Smooth muscle cell (in vitro differentiated cells): ENCODE results near the gene POLE2. TPM values are rescaled to one million over a fixed set of nuclear protein-coding genes. Genes with fewer than 3 reads are reported as not detected.

Experiments used
- DNase-seq: peaks from one replicate; lab custom pipeline; 2025; ENCODE audit not compliant: unreplicated experiment; lab: John Stamatoyannopoulos, UW
- H2AFZ ChIP-seq: fragments of 200-600 bp; sonication (generic); 2 replicates; pipeline ENCODE4 v1.6.0; 2016; ENCODE audit warnings: antibody characterized with exemption, low read depth, mild to moderate bottlenecking
- H3F3A ChIP-seq: fragments of 200-600 bp; sonication (generic); 2 replicates; pipeline ENCODE4 v1.6.0; 2017; ENCODE audit warnings: antibody characterized with exemption, low read depth
- H3K27ac ChIP-seq: fragments of 200-600 bp; sonication (generic); 2 replicates; pipeline ENCODE4 v1.5.1; 2016; ENCODE audit warnings: low read depth, mild to moderate bottlenecking
- H3K27me3 ChIP-seq: fragments of 200-600 bp; sonication (generic); 2 replicates; pipeline ENCODE4 v1.6.1; 2016; ENCODE audit warnings: low read depth, mild to moderate bottlenecking
- H3K36me3 ChIP-seq: fragments of 200-600 bp; sonication (generic); 2 replicates; pipeline ENCODE4 v1.5.1; 2016; ENCODE audit warnings: low read depth
- H3K4me1 ChIP-seq: fragments of 200-600 bp; sonication (generic); 2 replicates; pipeline ENCODE4 v1.5.1; 2016; ENCODE audit warnings: low read depth
- H3K4me2 ChIP-seq: fragments of 200-600 bp; sonication (generic); 2 replicates; pipeline ENCODE4 v1.6.0; 2016; ENCODE audit warnings: mild to moderate bottlenecking
- H3K4me3 ChIP-seq: fragments of 200-600 bp; sonication (generic); 2 replicates; pipeline ENCODE4 v1.5.1; 2016; ENCODE audit warnings: mild to moderate bottlenecking
- H3K79me2 ChIP-seq: fragments of 200-600 bp; sonication (generic); 2 replicates; pipeline ENCODE4 v1.6.0; 2016; ENCODE audit warnings: low read depth, mild to moderate bottlenecking
- H3K9ac ChIP-seq: fragments of 200-600 bp; sonication (generic); 2 replicates; pipeline ENCODE4 v1.6.0; 2016; ENCODE audit warnings: low read depth
- H3K9me3 ChIP-seq: fragments of 200-600 bp; sonication (generic); replicated peaks from 2 replicates; pipeline ENCODE4 v1.5.1; 2016; ENCODE audit warnings: low read depth
- H4K20me1 ChIP-seq: fragments of 200-600 bp; sonication (generic); 2 replicates; pipeline ENCODE4 v1.6.0; 2016; ENCODE audit warnings: low read depth
- CTCF ChIP-seq: fragments of 200-600 bp; sonication (generic); IDR thresholded peaks from 2 replicates; pipeline ENCODE4 v1.5.1; 2017; ENCODE audit warnings: borderline replicate concordance, mild to moderate bottlenecking, antibody characterized with exemption; ENCODE audit not compliant: insufficient read depth, poor library complexity, severe bottlenecking
- whole genome bisulfite sequencing: methylation state at CpG from one replicate; pipeline ENCODE4 v1.1.7; 2016; ENCODE audit warnings: low lambda C conversion rate; 5-methylcytosine and 5-hydroxymethylcytosine counted together
- polyA plus RNA-seq: library from polyadenylated mRNA; unstranded; fragments of >200 nt; fragmentation: Nextera tagmentation; extraction: Ambion mirVana; gene quantifications from 2 replicates; pipeline ENCODE4 v1.2.1, GENCODE V29; 2016
- total RNA-seq: library from RNA; depleted of rRNA; stranded (reverse); fragments of >200 nt; gene quantifications from 2 replicates; pipeline ENCODE4 v1.2.3, GENCODE V29; 2014

Gene POLE2
- total and polyA plus RNA-seq, 2 experiments from 2014 or later: 7.5 to 9.6 TPM

- Histone ChIP-seq H3K4me1 (peaks cover 9% of the 10 kb centered on the region), H3K27ac (peak overlapping the region; percentile 100), H3K36me3 (no peaks in the 10 kb centered on the region), H3K27me3 (no peaks in the 10 kb centered on the region), H3K4me2 (peak overlapping the region; percentile 100), H3F3A (peaks cover 12% of the 10 kb centered on the region), H3K79me2 (peaks cover 72% of the 10 kb centered on the region), H3K9me3 (no peaks in the 10 kb centered on the region), H2AFZ (peak overlapping the region; percentile 98), H3K9ac (peak overlapping the region; percentile 97), H4K20me1 (peaks cover 29% of the 10 kb centered on the region), H3K4me3 (peak overlapping the region; percentile 62)
- TF ChIP-seq CTCF: peak; percentile 85
- 1% methylated on average over 94 of the region's 101 CpGs for WGBS
- DNase-seq: peak; percentile 82
Measured at GRCh38 chr14:49633640-49634546, 54.1 kb downstream of the POLE2 start.

- Histone ChIP-seq H3K4me2 (peak overlapping the region; percentile 98), H2AFZ (no peak overlapping the region), H3K79me2 (peaks cover 60% of the 10 kb centered on the region), H3K9ac (no peak overlapping the region), H3K27ac (peak overlapping the region; percentile 15), H3K4me1 (peaks cover 26% of the 10 kb centered on the region), H3F3A (peaks cover 11% of the 10 kb centered on the region), H3K9me3 (no peaks in the 10 kb centered on the region), H3K4me3 (no peak overlapping the region), H3K27me3 (no peaks in the 10 kb centered on the region), H4K20me1 (peaks cover 49% of the 10 kb centered on the region), H3K36me3 (peaks cover 5% of the 10 kb centered on the region)
- 83% methylated on average over 6 of the region's 6 CpGs for WGBS
- no peak for TF ChIP-seq CTCF
- DNase-seq: no peak
Measured at GRCh38 chr14:49623941-49624839, 63.8 kb downstream of the POLE2 start.

- no peak for TF ChIP-seq CTCF
- H3K4me3 ChIP-seq: peak overlapping the region; percentile 91
- H3K4me2 ChIP-seq: peak overlapping the region; percentile 98
- H3K27ac ChIP-seq: no peak overlapping the region
- no peak overlapping the region for H2AFZ ChIP-seq
- 61% methylated on average over 3 of the region's 3 CpGs for WGBS
- H3K36me3 ChIP-seq: peaks cover 5% of the 10 kb centered on the region
- peaks cover 19% of the 10 kb centered on the region for H3F3A ChIP-seq
- no peaks in the 10 kb centered on the region for H3K9me3 ChIP-seq
- no peaks in the 10 kb centered on the region for H3K27me3 ChIP-seq
- peaks cover 34% of the 10 kb centered on the region for H3K4me1 ChIP-seq
- DNase-seq: no peak
- H3K79me2 ChIP-seq: peaks cover 62% of the 10 kb centered on the region
- H3K9ac ChIP-seq: no peak overlapping the region
- H4K20me1 ChIP-seq: peaks cover 50% of the 10 kb centered on the region
Measured at GRCh38 chr14:49623387-49623786, 64.6 kb downstream of the POLE2 start.
